GM21447 (cell line): ENCODE results near the gene RNF144B.
"Not testable (repeated sequence)": the region's sequence is repeated elsewhere in the genome, so short reads cannot be mapped to it uniquely, and the experiment has no call there.

Experiments used
- ATAC-seq: cut with Tn5 transposase; IDR thresholded peaks from one replicate; pipeline ENCODE4 v1.9.1; 2021; ENCODE audit not compliant: unreplicated experiment

RNF144B gene

GRCh38 chr6:18406955-18407749 lies 20.0 kb downstream of the RNF144B start:
- no peak for ATAC-seq

GRCh38 chr6:18409602-18410001 lies 22.5 kb downstream of the RNF144B start:
- ATAC-seq: not testable (repeated sequence)

- no peak for ATAC-seq
Observed at GRCh38 chr6:18410412-18410811, 23.3 kb downstream of the RNF144B start.

- no peak for ATAC-seq
Observed at GRCh38 chr6:18412068-18412467, 24.9 kb downstream of the RNF144B start.

GRCh38 chr6:18412644-18413043 lies 25.5 kb downstream of the RNF144B start:
- ATAC-seq: no peak

- no peak for ATAC-seq
Observed at GRCh38 chr6:18413381-18413780, 26.2 kb downstream of the RNF144B start.

GRCh38 chr6:18414116-18414515 lies 27.0 kb downstream of the RNF144B start:
- ATAC-seq: no peak

GRCh38 chr6:18415207-18415606 lies 28.1 kb downstream of the RNF144B start:
- no peak for ATAC-seq

- ATAC-seq: no peak
Observed at GRCh38 chr6:18415671-18416340, 28.7 kb downstream of the RNF144B start.

- no peak for ATAC-seq
Observed at GRCh38 chr6:18416341-18416679, 29.2 kb downstream of the RNF144B start.

GRCh38 chr6:18420328-18420727 lies 33.2 kb downstream of the RNF144B start:
- no peak for ATAC-seq

- ATAC-seq: no peak
Observed at GRCh38 chr6:18422136-18422535, 35.0 kb downstream of the RNF144B start.

- no peak for ATAC-seq
Observed at GRCh38 chr6:18423426-18423825, 36.3 kb downstream of the RNF144B start.

GRCh38 chr6:18424201-18424600 lies 37.1 kb downstream of the RNF144B start:
- no peak for ATAC-seq

- no peak for ATAC-seq
Observed at GRCh38 chr6:18425218-18425617, 38.1 kb downstream of the RNF144B start.

GRCh38 chr6:18427296-18427695 lies 40.1 kb downstream of the RNF144B start:
- ATAC-seq: no peak

- ATAC-seq: no peak
Observed at GRCh38 chr6:18429655-18430297, 42.6 kb downstream of the RNF144B start.

- ATAC-seq: no peak
Observed at GRCh38 chr6:18431581-18431980, 44.4 kb downstream of the RNF144B start.

- no peak for ATAC-seq
Observed at GRCh38 chr6:18432180-18432579, 45.0 kb downstream of the RNF144B start.

- no peak for ATAC-seq
Observed at GRCh38 chr6:18432619-18433018, 45.5 kb downstream of the RNF144B start.

- ATAC-seq: no peak
Observed at GRCh38 chr6:18433059-18433458, 45.9 kb downstream of the RNF144B start.

- no peak for ATAC-seq
Observed at GRCh38 chr6:18436341-18436740, 49.2 kb downstream of the RNF144B start.
